Smooth muscle cell (in vitro differentiated cells): Measurements from ENCODE around the gene PDGFRB. TPM values are rescaled to one million over a fixed set of nuclear protein-coding genes. Genes with fewer than 3 reads are reported as not detected.

Source experiments
- DNase-seq: peaks from one replicate; lab custom pipeline; 2025; ENCODE audit not compliant: unreplicated experiment; lab: John Stamatoyannopoulos, UW
- H2AFZ ChIP-seq: fragments of 200-600 bp; sonication (generic); 2 replicates; pipeline ENCODE4 v1.6.0; 2016; ENCODE audit warnings: antibody characterized with exemption, low read depth, mild to moderate bottlenecking
- H3F3A ChIP-seq: fragments of 200-600 bp; sonication (generic); 2 replicates; pipeline ENCODE4 v1.6.0; 2017; ENCODE audit warnings: antibody characterized with exemption, low read depth
- H3K27ac ChIP-seq: fragments of 200-600 bp; sonication (generic); 2 replicates; pipeline ENCODE4 v1.5.1; 2016; ENCODE audit warnings: low read depth, mild to moderate bottlenecking
- H3K27me3 ChIP-seq: fragments of 200-600 bp; sonication (generic); 2 replicates; pipeline ENCODE4 v1.6.1; 2016; ENCODE audit warnings: low read depth, mild to moderate bottlenecking
- H3K36me3 ChIP-seq: fragments of 200-600 bp; sonication (generic); 2 replicates; pipeline ENCODE4 v1.5.1; 2016; ENCODE audit warnings: low read depth
- H3K4me1 ChIP-seq: fragments of 200-600 bp; sonication (generic); 2 replicates; pipeline ENCODE4 v1.5.1; 2016; ENCODE audit warnings: low read depth
- H3K4me2 ChIP-seq: fragments of 200-600 bp; sonication (generic); 2 replicates; pipeline ENCODE4 v1.6.0; 2016; ENCODE audit warnings: mild to moderate bottlenecking
- H3K4me3 ChIP-seq: fragments of 200-600 bp; sonication (generic); 2 replicates; pipeline ENCODE4 v1.5.1; 2016; ENCODE audit warnings: mild to moderate bottlenecking
- H3K79me2 ChIP-seq: fragments of 200-600 bp; sonication (generic); 2 replicates; pipeline ENCODE4 v1.6.0; 2016; ENCODE audit warnings: low read depth, mild to moderate bottlenecking
- H3K9ac ChIP-seq: fragments of 200-600 bp; sonication (generic); 2 replicates; pipeline ENCODE4 v1.6.0; 2016; ENCODE audit warnings: low read depth
- H3K9me3 ChIP-seq: fragments of 200-600 bp; sonication (generic); replicated peaks from 2 replicates; pipeline ENCODE4 v1.5.1; 2016; ENCODE audit warnings: low read depth
- H4K20me1 ChIP-seq: fragments of 200-600 bp; sonication (generic); 2 replicates; pipeline ENCODE4 v1.6.0; 2016; ENCODE audit warnings: low read depth
- WGBS: methylation state at CpG from one replicate; pipeline ENCODE4 v1.1.7; 2016; ENCODE audit warnings: low lambda C conversion rate; 5-methylcytosine and 5-hydroxymethylcytosine counted together
- polyA plus RNA-seq: library from polyadenylated mRNA; unstranded; fragments of >200 nt; fragmentation: Nextera tagmentation; extraction: Ambion mirVana; gene quantifications from 2 replicates; pipeline ENCODE4 v1.2.1, GENCODE V29; 2016
- total RNA-seq: library from RNA; depleted of rRNA; stranded (reverse); fragments of >200 nt; gene quantifications from 2 replicates; pipeline ENCODE4 v1.2.3, GENCODE V29; 2014
- TF ChIP-seq, protein P1 (sequence below): fragments of 200-600 bp; sonication (generic); IDR thresholded peaks from 2 replicates; pipeline ENCODE4 v1.5.1; 2017; ENCODE audit warnings: borderline replicate concordance, mild to moderate bottlenecking, antibody characterized with exemption; ENCODE audit not compliant: insufficient read depth, poor library complexity, severe bottlenecking

Gene PDGFRB
- total and polyA plus RNA-seq, 2 experiments from 2014 or later: 370 to 522 TPM

DNA sequence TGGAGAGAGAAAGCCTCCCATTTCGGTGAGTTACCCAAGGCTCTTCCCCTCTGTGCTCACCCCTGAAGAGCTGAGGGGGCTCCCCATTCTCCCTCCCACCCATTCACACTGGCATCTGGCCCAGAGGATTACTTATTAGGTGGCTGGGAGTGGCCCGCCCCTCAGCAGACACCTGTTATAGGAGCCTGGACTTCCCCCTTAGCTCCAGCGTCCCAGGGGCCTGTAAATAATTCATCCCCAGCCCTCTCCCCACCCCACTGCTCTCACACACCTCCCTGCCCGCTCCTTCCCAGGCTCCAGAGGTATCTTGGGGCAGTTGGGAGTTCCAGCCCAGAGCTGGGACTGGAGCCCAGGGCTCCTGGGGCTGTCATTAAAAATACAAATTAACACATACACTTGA lies 22.6 kb upstream of the PDGFRB start:
- DNase-seq: no peak
- H2AFZ ChIP-seq: no peak overlapping the region
- H3K9me3 ChIP-seq: no peaks in the 10 kb centered on the region
- H3K4me1 ChIP-seq: no peaks in the 10 kb centered on the region
- WGBS: 78% methylated on average over 4 of the region's 4 CpGs
- no peak overlapping the region for H3K4me3 ChIP-seq
- H3K4me2 ChIP-seq: no peak overlapping the region
- no peak overlapping the region for H3K9ac ChIP-seq
- H3F3A ChIP-seq: no peaks in the 10 kb centered on the region
- TF ChIP-seq, protein P1, sequence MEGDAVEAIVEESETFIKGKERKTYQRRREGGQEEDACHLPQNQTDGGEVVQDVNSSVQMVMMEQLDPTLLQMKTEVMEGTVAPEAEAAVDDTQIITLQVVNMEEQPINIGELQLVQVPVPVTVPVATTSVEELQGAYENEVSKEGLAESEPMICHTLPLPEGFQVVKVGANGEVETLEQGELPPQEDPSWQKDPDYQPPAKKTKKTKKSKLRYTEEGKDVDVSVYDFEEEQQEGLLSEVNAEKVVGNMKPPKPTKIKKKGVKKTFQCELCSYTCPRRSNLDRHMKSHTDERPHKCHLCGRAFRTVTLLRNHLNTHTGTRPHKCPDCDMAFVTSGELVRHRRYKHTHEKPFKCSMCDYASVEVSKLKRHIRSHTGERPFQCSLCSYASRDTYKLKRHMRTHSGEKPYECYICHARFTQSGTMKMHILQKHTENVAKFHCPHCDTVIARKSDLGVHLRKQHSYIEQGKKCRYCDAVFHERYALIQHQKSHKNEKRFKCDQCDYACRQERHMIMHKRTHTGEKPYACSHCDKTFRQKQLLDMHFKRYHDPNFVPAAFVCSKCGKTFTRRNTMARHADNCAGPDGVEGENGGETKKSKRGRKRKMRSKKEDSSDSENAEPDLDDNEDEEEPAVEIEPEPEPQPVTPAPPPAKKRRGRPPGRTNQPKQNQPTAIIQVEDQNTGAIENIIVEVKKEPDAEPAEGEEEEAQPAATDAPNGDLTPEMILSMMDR: no peak
- H3K27ac ChIP-seq: no peak overlapping the region
- H3K36me3 ChIP-seq: no peaks in the 10 kb centered on the region
- no peaks in the 10 kb centered on the region for H3K79me2 ChIP-seq
- H3K27me3 ChIP-seq: no peaks in the 10 kb centered on the region
- H4K20me1 ChIP-seq: no peaks in the 10 kb centered on the region

DNA sequence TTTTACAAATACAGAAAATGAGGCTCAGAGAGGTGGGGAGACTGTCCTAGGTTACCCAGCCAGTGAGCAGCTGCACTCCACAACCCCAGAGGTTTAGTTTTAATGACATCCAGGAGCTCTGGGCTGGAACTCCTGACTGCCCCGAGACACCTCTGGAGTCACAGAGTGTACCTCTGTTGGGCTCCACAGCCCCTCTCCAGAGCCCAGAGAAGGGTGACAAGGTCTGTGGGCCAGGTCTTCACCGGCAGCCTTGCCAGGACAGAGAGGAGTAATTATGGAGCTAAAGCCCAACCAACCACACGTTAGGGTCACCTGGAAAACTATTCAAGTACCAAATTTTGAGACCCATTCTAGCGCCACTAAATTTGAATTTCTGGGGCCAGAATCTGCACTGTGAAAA lies 22.1 kb upstream of the PDGFRB start:
- Histone ChIP-seq H2AFZ (no peak overlapping the region), H3K4me1 (no peaks in the 10 kb centered on the region), H4K20me1 (no peaks in the 10 kb centered on the region), H3K36me3 (no peaks in the 10 kb centered on the region), H3K27ac (no peak overlapping the region), H3K4me3 (no peak overlapping the region), H3K79me2 (no peaks in the 10 kb centered on the region), H3K9ac (no peak overlapping the region), H3K9me3 (no peaks in the 10 kb centered on the region), H3K27me3 (no peaks in the 10 kb centered on the region), H3K4me2 (no peak overlapping the region), H3F3A (no peaks in the 10 kb centered on the region)
- TF ChIP-seq, protein P1: no peak
- no peak for DNase-seq
- 87% methylated on average over 4 of the region's 4 CpGs for WGBS

DNA sequence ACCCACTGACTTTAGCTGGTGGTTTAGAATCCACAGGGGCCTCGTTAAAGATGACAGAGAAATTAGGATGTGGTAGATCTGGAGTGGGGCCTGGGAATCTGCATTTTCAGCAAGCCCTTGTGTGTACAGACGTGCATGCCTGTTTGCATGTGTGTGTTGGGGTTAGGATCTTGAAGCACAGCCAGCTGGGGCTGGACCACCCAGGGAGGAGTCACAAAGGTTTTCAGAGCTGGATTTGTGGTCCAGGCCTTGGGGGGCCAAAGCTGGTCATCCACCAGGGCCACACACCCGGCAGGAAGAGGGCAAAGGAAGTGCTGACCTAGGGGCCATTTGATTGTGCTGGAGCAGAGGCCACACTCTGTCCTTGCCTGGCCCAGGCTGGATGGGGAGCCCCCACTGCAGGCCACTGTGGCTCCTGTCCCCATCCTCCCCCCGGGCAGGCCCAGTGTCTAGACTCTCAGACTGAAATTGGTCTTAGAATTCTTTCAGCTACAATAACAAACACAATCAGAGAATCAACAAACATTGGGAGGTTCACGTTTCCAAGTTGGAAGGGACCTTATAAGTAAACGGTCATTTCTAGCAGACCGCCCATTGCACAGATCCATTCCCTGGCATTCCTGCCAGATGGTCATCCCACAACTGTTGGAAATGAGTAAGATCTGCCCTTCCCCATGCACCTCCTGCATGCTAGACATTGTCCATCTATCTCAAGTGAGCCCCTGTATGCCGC lies 21.3 kb upstream of the PDGFRB start:
- TF ChIP-seq, protein P1: no peak
- Histone ChIP-seq H3K27me3 (no peaks in the 10 kb centered on the region), H3K4me1 (no peaks in the 10 kb centered on the region), H3F3A (no peaks in the 10 kb centered on the region), H3K9me3 (no peaks in the 10 kb centered on the region), H3K4me2 (no peak overlapping the region), H4K20me1 (no peaks in the 10 kb centered on the region), H2AFZ (no peak overlapping the region), H3K27ac (no peak overlapping the region), H3K4me3 (no peak overlapping the region), H3K79me2 (no peaks in the 10 kb centered on the region), H3K9ac (no peak overlapping the region), H3K36me3 (no peaks in the 10 kb centered on the region)
- no peak for DNase-seq
- 79% methylated on average over 8 of the region's 8 CpGs for WGBS

DNA sequence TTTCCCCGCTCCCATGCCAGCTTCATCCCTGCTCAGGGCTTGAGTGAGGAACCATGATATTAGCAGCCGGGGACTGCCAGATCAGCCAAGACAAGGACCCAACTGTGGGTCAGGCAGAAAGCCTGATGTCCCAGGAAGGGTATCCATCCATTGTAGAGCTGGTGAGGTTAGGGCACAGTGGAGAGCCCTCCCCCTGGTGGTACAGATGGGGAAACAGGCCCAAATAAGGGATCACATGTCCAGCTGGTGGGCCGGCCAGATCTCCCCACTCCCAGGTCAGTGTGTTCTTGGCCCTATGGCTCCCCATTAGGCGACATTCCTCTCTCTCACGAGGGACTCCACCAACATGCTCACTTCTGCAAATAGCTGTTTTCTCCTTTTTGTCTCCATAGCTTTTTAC lies 19.9 kb upstream of the PDGFRB start:
- Histone ChIP-seq H4K20me1 (no peaks in the 10 kb centered on the region), H3K27ac (no peak overlapping the region), H3K4me3 (no peak overlapping the region), H3K36me3 (no peaks in the 10 kb centered on the region), H3K27me3 (no peaks in the 10 kb centered on the region), H3K9ac (no peak overlapping the region), H2AFZ (no peak overlapping the region), H3F3A (no peaks in the 10 kb centered on the region), H3K4me2 (no peak overlapping the region), H3K4me1 (no peaks in the 10 kb centered on the region), H3K79me2 (no peaks in the 10 kb centered on the region), H3K9me3 (no peaks in the 10 kb centered on the region)
- WGBS: 62% methylated on average over 5 of the region's 5 CpGs
- no peak for DNase-seq
- TF ChIP-seq, protein P1: peak; percentile 40
